ENCODE results near the gene CDO1.
"Not testable (repeated sequence)": the region's sequence is repeated elsewhere in the genome, so short reads cannot be mapped to it uniquely, and the experiment has no call there.

Gene CDO1

DNA sequence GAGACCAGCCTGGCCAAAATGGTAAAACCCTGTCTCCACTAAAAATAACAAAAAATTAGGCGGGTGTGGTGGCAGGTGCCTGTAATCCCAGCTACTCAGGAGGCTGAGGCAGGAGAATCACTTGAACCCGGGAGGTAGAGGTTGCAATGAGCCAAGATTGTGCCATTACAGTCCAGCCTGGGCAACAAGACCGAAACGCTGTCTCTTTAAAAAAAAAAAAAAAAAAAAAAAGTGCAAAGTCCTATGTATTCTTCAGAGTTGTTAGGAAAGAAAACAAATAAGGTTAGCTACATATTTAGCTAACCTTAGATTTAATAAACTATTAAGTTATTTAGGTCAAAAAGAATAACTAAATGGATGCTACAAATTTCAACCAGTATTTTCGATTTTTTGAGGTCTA is 13.5 kb upstream of the CDO1 start:
- no peak for DNase-seq (ENCODE audit: low spot score)

DNA sequence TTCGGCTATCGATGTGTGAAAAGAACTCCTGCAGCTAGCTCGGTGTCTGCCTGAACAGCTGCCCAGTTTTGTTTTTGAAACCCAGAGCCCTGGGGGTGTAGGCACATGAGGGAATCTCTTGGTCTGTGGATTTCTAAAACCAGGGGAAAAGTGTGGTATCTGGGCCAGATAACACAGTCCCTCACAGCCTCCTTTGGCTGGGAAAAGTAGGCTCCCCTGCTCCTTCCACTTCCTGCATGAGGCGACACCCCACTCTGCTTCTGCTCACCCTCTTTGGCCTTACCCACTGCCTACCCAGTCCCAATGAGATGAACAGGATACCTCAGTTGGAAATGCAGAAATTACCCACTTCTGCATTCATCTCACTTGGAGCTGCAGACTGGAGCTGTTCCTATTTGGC is 9.5 kb upstream of the CDO1 start:
- no peak for DNase-seq (ENCODE audit: low spot score)

DNA sequence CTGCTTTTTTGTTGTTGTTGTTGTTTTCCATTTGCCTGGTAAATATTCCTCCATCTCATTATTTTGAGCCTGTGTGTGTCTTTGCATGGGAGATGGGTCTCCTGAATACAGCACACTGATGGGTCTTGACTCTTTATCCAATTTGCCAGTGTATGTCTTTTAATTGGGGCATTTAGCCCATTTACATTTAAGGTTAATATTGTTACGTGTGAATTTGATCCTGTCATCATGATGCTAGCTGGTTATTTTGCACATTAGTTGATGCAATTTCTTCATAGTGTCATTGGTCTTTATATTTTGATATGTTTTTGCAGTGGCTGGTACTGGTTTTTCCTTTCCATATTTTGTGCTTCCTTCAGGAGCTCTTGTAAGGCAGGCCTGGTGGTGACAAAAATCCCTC is 8.5 kb upstream of the CDO1 start:
- not testable (repeated sequence) for DNase-seq (ENCODE audit: low spot score)

DNA sequence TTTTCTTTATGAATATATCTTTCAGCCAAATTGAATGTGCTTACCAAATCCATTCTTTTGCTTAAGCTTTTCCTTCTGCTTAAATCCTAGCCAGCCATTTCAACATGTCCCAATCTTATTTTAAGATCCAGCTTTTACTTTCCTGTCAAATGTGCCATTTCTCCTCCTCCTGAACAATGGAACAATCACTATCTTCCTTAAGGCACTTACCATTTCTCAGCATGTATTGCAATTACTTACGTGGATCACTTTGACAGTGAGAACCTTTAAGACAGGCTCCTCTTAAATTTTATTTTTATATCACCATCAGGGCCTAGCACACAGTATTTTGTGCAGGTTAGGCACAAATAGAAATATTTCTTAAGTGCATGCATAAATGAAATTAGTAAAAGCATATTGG is 4.4 kb upstream of the CDO1 start:
- DNase-seq (ENCODE audit: low spot score): no peak

DNA sequence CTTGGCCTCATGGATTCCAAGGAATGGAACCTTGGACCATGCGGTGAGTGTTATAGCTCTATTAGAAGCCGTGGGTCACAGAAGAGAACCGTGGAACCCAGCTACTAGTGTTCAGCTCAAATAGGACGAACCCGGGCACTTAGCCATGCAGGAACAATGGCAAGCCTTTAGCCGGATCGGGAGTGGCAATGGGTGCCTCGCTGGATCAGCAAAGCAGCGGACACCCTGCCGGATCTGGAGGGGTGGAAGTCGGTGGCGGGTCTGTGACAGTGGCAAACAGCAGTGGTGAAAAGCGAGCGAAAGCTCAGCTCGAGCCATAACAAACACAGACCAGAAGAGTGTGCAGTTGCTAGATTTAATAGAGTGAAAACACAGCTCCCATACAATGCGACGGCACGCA is 2.4 kb upstream of the CDO1 start:
- peak; percentile 25 for DNase-seq (ENCODE audit: low spot score)

DNA sequence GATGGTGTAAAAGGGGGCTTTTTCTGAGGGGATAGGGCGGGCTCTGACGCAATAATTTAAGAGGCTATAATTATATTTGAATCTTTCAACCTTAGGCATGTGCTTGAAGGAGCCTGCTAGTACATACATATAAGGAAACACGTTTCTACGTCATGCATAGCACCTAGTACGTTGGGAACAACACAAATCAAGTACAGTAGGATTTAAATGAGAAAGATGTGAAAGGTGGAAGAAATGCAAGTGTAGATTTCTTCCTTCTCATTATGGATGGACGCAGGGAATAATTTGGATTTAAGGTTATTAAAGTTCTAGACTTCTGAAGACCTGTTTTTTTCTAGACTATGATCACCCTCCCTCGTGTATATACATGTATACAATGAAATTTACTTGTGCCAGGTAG is 927 bp upstream of the CDO1 start:
- no peak for DNase-seq (ENCODE audit: low spot score)

DNA sequence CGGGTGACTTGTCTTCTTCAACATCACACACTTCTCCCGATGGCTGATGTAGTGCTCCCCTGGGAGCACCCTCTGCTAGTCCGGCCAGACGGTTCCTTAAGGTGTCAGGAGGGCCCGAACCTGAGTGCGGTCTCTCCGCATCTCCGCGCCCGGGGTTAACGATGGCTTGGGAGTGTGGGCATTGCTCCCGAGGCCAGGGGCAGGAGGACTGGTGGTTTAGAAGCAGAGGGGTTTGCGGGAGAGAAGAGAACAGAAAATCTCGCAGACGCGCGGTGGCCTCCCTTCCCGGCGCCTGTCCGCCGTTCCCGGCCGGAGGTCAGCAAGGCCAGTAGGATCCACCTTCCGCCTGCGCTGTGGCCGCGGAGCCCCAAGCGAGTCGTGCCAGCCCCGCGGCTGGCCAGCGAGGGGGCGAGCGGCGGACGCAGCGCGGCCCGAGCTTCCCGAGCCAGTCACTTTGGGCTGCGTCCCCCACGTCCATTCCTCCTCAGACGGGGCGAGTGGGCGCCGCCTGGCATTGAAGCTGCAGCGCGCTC is 700 bp downstream of the CDO1 start:
- DNase-seq (ENCODE audit: low spot score): peak; percentile 20

DNA sequence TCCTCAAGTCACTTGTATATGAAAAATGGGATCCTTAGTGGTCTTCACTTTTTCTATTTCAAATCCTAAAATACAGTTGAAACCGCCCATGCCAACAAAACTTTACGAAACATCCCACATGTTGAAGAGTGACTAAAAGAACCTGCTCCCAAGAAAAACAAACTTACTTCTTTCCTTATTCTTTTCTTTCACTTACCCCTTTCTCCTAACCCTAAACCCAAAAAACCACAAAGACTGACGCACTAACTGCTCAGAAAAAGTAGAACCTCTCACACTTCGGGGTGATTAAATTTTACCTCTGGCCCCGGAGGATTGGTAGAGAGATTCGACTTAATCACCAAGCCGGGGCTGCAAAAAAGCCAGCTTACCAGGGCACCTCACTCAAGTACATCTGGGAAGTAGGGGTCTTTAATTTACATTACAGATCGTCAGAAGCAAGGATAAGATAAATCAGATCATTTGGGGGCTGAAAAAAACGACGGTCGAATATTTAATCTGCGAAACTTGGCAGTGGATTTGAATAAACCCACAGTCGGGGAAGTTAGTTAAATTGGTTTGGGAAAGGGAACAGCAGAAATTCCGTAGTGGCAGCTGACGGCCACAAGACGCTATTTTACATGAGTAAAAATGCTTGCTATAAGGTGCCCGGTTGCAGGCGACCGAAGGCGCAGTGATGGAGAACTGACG is 1.3 kb downstream of the CDO1 start:
- no peak for DNase-seq (ENCODE audit: low spot score)

DNA sequence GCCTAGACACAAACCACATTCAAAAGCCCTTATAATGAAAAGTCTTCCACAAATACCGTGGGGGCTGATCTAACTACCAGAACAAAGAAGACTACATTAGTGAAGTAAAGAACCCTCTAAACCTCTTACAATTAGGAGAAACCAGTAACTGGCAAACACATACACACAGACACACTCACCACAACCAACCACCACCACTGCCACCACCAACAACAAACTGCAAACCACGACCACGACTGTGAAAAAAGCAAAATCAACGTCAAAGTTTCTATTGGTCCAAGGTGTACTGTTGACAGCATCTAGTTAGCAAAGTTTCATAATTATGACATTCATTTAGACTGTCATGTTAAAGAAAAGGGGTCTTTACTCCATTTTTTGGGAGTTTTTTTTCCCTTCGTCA is 2.7 kb downstream of the CDO1 start:
- no peak for DNase-seq (ENCODE audit: low spot score)

DNA sequence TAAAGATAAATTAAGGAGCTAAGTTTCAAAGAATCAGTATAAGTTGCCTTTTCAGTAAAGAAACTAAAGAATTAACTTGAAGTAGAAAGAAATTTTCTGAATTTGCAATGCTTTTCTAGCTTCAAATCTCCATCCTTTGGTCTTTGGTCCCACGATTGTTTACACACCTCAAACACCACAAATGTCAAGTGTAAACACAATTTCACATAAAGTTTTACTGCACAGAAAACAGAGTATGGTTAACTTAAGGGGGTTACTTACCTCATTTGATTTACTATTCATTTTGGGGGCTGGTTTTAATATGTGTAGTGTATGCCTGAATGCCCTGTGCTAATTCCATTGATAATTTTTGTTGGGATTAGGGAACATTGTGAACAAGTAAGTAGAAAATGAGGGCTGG is 4.1 kb downstream of the CDO1 start:
- no peak for DNase-seq (ENCODE audit: low spot score)

DNA sequence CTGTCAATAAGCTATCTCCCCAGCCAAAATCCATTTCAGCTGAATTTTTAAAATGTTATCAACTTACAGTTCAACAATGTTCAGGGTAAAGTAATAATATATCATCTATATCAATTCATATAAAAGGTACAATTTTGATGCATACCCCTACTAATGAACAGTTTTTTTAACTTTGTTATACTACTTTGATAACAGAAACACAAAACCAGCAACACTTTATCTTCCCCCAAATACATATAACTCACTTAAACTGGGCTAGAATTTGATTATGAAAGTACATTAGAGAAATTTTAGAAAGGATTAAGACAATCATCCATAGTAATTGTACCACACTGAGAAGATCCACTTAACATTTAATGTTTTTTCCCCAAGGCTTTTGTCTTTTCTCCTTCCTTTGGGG is 5.1 kb downstream of the CDO1 start:
- no peak for DNase-seq (ENCODE audit: low spot score)

DNA sequence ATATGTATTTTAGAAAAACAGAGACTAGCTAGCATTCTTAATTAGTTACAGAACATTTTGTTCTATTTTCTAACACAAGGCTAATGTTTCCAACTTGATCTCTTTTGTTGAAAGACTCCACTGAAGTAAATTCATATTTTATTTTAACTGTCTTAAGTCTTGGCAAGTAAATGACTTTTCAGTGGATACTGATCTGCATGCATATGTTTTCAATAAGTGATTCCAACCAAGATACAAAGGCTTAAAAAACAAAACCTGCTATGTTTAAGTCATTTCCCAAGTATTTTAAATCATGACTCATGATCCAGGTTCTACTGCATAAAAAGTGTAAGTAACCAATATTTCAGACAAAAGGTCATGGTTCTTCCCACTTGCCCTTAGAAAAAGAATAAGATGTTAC is 5.7 kb downstream of the CDO1 start:
- no peak for DNase-seq (ENCODE audit: low spot score)

DNA sequence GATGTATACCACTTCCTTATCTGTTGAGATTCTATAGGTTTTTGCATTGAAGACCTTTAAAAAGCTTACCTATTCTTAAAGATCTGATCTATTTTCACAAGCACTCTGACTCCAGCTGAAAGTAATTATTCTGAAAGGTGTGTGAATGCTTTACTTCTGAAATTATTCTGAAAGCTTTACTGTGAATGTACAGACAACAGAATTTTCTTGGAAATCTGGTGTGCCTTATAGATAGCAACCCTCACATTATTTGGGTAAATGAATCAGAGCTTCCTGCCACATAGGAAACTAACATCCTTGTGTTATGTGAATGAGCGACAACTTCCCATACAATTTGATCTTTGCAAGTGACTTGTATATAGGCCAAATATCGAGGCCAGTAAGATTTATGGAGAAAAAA is 6.5 kb downstream of the CDO1 start:
- no peak for DNase-seq (ENCODE audit: low spot score)

DNA sequence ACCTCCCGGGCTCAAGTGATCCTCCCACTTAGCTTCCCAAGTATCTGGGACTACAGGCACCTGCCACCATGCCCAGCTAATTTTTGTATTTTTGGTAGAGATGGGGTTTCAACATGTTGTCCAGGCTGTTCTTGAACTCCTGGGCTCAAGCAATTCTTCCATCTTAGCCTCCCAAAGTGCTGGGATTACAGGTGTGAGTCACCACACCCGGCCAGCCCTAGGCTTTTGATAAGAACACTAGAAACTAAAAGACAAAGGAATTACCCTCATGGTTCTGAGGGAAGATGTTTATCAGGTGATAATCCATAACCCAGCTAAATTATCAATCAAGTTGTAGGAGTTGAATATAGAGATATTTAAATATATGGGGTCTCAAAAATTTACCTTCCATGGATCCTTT is 8.4 kb downstream of the CDO1 start:
- DNase-seq (ENCODE audit: low spot score): not testable (repeated sequence)

DNA sequence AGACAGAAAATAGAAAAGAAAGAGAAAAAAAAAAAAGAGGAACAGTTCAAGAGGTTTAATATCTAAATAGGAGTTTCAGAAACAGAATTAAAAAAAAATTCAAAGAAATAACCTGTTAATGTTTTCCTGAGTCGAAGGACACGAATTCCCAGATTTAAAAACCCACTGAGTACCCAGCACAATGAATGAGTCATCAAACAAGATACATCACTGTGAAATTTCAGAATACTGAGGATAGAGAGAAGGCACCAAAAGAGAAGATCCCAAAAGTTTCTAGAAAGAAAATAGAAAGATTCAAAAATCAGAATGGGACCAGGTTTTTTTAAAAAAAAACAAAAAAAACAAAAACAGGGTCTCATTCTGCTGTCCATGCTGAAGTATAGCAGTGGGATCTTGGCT is 8.8 kb downstream of the CDO1 start:
- DNase-seq (ENCODE audit: low spot score): no peak

DNA sequence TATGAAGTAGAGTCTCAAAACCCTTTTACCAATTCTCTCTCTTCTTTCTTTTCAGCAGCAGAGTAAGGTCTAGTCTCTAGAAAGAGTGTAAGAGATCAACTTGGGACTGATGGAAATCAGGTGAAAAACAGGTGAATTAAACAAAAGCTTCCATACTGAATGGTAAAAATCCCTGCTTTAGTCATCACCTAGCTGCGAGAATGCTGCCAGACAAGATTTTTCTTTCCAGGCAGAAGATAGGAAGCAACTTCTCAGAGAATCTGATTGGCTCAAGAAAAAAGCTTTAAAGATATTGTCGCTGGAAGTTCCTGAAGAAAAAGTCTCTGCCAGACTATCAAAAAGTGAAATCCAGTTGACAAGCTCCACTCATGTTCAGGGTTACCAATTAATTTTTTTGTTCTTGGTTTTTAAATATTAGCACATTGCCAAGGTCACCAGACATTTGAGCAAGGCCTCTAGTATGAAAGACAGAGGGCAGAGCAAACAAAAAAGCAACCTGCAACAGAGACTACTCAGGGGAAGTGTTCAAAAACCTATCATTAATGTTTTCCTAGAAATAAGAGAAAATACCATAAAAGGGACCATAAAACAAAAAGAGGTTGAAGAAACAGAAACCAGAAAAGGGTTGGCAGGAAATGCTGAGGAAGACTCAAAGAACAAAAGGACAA is 9.3 kb downstream of the CDO1 start:
- no peak for DNase-seq (ENCODE audit: low spot score)

DNA sequence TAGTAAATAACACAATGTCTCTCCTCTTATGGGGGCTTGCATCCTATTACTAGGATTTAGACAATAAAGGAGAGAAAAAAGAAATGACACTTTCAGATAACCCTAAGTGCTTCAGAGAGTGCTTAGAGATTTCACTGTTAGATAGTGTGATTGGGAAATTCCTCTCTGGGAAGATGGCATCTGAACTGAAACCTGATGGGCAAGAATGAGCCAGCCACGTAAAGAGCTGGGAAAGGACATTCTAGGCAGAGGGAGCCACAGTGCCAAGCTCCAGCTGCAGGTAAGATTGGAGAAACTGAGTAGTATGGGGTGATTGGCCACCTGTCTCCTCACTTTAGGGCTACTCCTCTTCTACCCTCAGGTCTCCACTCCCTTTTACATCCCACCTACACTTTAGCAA is 14.5 kb downstream of the CDO1 start:
- no peak for DNase-seq (ENCODE audit: low spot score)

DNA sequence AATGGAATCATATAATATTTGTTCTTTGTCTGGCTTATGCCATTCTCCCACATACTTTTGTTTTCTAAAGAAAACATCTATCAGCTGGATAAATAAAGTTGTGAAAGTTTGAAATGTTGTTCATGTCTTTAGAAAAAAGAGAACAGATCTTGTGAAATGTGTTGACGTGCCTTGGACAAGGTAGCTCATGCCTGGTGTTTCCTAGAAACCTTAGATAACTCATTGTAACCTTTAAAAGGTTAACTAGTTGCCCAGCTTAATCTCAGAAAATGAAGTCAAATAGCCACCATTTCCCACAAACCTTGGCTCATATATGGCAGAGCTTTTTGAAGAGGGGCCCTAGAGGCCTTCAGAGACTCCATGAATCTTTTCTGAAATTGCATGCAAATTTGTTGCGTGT is 15.3 kb downstream of the CDO1 start:
- no peak for DNase-seq (ENCODE audit: low spot score)

DNA sequence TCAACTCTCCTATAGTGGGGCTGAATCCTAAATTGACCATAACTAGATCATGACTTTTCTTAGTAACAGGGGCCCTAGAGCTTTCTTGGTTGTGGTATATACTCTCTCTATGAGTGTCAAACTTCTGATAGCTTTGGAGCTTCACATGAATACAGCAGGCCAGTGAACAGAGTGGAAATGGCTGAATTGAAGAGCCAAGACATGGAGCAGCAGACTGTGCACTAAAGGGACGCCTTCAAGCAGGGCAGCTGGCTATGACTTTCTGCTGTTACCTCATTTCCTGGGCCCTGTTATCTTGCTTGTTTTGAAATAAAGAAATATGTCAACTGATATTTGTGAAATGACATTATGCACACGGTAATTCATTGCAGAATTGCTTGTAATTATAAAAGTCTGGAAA is 16.4 kb downstream of the CDO1 start:
- no peak for DNase-seq (ENCODE audit: low spot score)

DNA sequence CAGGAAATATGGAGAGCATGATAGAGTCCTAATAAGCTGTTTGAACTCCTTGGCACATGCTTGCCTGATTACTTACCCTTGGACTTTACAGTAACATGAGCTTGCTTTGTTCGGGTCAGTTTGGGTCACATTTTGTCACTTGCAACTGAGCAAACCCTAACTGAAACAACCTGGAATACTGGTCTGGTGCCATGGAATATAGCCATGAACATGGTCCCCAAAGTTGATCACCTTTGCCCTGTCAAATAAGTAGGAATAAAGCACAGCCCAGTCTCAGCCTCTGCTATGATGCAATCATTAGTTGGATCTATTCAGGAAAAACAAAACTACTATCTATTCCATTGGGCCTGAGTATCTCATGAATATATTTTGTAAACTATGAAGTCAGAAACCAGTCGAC is 18.2 kb downstream of the CDO1 start:
- no peak for DNase-seq (ENCODE audit: low spot score)

DNA sequence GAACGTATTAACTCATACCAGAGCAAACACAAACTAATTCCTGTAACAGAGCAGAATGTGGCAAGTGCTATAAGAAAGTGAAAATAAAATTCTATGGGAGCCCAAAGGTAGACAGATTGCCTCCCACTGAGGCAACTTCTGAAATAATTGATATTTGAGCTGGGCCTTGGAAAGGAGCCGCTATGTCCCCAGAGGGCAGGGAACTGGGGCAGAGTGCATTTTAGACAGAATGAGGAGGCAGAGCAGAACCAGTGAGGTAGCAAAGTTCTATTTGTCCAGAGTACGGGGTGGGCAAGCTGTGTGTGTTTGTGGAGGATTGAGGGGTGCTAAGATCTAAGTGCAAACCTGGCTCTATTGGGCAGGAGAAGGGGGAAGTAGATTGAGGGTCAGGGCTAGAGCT is 19.8 kb downstream of the CDO1 start:
- no peak for DNase-seq (ENCODE audit: low spot score)

DNA sequence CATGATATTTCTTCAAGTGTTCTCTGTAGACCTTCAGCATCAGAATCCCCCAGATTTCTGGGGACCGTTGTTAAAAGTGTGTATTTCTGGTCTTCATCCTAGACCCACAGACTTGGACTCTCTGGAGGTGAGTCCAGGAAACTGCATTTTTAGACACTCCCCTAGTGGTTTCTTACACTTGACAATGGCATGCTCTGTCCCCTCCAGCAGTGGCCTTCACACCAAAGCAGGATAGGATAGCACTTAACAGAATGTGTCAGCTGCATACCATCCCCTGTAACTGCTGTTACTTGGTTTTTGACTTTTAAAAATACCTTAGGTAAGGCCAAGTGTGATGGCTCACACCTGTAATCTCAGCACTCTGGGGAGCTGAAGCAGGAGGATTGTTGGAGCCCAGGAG is 20.8 kb downstream of the CDO1 start:
- DNase-seq (ENCODE audit: low spot score): no peak

DNA sequence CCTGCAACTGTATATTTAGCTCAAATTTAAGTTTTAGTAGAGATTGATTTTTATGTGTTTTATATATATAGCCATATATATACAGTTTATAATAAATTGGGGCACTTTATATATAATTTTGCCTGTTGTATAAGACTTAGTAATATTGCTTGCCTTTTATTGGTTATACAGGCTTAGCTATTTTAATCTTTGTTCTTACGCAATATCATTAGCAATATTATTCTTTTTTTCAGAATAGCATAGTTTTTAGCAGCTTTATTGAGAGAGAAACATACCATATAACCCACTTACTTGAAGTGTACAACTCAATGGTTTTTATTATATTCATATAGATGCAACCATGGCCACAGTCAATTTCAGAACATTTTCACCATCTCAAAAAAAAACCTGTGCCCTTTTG is 28.0 kb downstream of the CDO1 start:
- no peak for DNase-seq (ENCODE audit: low spot score)

DNA sequence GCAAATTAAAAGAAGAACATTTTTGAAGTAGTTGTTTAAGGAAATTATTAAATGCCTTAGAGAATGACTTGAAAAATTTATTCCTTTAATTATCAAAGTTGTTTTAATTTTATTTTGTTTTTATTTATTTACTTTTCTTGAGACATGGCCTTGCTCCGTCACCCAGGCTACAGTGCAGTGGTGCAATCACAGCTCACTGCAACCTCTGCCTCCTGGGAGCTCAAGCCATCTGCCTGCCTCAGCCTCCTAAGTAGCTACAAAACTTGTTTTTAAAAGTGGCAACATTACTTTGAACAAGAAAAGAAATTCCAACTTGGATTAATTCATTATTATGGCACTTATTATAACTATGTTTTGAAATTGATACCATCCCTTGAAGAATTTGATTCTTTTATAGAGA is 29.0 kb downstream of the CDO1 start:
- no peak for DNase-seq (ENCODE audit: low spot score)
